Measurements from ENCODE around the gene PTK7.

PTK7 gene

DNA sequence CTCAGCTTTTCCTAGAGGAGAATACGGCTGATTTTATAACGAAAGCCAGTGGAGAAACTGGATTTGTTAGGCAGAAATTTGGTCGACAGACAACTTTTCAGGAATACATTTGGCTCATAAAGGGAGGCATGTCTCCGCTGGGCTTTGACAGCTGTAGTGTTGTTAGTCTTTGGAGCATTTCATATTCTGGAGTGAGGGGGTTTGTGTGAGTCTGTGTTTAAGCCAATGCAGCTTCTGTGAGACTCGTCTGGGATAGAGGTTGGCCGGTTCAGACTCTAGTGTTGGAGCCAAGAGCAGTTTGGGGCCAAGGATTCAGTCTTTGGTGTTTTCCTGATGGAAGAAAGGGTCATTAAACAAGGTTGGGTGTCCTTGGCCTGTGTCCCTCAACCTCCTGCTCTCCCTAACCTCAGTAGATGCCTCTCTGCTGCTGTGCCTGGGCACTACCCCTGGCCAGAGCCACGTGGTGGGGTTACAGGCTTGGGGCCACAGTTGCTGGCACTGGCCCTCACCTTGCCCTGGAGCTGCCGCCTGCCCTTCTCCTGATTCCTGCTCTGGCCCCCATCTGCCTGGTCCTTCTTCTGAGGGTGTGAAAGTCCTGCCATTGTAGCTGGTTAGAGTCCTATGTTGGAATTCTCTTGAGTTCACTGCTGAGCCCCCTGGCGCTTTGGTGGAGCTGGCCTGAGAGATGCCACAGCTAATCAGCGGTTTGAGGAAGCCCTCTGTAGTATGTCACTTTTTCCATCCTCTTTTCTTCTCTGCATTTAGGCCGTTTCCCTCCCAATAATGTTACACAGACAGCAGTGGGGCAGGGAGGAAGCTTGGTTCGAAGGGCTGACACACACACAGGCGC lies 6.9 kb downstream of the PTK7 start:
- no peak for DNase-seq (ENCODE audit: low read depth in 1 of 2, low spot score in 1 of 2)

DNA sequence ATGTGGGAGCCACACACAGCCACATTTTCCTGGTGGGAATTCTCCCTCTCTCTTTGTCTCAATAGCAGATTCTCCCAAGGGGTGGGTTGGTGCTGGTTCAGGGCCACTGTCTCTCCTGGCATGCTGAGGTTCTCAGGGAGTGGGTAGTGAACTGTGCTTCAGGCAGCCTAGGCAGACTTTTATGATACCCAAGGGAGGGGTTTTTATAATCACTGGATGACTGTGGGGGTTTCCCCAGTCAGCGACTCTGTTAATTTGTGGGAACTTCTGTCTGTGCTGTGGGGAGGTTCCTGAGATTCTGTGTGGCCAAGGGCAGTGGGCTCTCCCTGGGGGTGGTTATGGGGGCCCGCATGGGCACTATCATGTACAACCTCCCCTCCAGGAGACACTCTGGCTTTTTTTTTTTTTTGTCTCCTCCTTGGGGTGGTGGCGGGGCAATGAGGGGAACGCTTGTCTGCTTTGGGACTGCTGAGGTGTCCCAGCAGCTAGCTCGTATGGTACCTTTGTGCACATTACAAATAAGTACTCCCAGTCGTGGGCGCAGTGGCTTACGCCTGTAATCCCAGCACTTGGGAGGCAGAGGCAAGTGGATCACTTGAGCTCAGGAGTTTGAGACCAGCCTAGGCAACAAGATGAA lies 10.0 kb downstream of the PTK7 start:
- DNase-seq (ENCODE audit: low read depth in 1 of 2, low spot score in 1 of 2) = no peak

DNA sequence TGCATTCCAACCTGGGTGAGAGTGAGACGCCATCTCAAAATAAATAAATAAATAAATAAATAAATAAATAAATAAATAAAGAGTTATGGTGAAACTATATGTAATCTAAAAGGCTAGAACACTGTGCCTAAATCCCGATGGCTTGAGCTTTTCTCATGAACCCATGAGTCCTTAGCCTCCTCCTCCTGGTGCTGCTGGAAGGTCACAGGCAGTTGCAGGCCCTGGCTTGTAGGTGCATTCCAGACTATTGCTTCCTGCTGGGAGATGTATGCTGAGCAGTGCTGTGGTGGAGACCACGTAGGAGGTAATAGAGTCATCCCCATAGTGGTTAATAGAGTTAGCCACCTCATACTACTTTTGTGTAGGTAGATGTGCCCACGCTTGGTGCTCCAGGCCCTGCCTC lies 12.5 kb downstream of the PTK7 start:
- no peak for DNase-seq (ENCODE audit: low read depth in 1 of 2, low spot score in 1 of 2)

DNA sequence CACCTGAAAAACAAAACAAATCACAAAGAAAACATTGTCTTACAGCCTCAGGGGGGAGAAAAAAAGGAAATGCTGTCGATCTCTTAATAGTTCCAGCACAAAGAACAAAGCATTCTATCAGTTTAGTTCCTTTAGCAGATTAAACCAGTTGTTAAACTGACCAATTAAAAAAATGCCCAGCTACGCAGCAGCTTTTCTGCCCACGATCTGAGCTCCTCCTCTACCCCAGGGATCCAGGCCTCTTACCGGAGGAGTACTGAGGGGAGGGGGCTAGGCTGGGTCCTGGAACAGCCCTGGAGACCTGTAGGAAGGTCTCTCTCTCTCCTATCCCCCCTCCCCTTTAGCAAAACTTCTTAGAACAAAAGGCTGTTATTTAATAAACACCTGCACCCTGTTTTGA lies 13.4 kb downstream of the PTK7 start:
- DNase-seq (ENCODE audit: low read depth in 1 of 2, low spot score in 1 of 2) = no peak

DNA sequence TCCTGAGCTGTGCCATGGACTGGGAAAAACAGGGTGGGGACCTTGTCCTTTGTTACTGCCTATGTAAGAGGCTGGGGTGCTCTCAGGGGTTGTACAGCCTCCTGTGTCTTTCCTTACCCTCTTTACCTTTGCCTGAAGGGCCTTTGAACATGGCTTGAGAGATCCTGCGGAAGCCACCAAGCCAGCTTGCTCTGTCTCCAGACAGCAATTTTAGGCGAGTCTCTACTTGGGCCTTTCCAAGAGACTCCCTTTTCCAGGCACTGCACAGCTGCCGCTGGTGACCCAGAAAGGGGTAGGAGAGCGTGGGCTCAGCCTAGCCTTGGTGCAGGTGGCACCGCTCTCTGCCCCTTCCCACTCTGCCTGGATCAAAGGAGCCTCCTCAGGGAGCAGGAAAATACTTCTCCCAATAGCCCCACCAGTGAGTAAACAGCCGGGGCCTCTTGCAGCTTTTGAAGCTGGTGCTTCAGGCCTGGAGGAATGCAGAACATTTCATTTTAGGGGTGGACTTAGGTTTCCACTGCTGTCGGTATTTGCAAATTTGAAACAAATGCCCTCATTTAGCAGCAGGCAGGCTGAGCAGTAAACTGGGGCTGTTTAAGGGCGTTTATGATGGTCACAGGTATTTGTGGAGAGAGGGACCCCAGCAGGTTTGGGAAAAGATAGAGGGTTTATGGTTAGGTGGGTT lies 13.9 kb downstream of the PTK7 start:
- no peak for DNase-seq (ENCODE audit: low read depth in 1 of 2, low spot score in 1 of 2)

DNA sequence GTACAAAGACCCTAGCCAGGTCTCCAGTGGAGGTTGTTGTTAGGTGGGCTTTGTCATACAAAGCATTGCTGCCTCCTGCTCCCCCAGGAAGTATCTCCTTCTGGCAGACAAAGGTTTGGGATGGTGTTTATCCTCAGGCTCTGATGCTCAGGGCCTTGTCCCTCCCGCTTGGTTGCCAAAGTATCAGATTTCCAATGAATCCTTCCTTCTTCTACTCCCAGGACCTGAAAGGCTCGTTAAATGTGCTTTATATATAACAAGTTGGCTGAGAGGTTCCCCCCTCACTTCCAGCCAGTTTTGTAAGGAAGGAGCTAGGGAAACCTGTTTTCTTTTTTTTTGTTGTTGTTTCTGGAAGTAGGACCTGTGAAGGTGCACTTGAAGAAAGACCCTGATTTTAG lies 14.4 kb downstream of the PTK7 start:
- DNase-seq (ENCODE audit: low read depth in 1 of 2, low spot score in 1 of 2) = no peak

DNA sequence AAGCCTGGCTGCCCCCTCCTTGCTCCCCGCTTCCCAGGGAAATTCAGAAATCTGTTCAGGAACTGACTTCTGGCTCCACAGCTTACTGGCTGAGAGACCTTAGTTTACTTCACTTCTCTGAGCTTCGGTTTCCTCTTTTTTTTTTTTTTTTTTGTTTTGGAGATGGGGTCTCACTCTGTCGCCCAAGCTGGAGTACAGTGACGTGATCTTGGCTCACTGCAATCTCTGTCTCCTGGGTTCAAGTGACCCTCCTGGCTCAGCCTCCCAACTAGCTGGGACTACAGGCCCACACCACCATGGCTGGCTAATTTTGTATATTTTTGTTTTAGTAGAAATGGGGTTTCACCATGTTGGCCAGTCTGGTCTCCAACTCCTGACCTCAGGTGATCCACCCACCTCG lies 14.9 kb downstream of the PTK7 start:
- DNase-seq (ENCODE audit: low read depth in 1 of 2, low spot score in 1 of 2) = no peak

DNA sequence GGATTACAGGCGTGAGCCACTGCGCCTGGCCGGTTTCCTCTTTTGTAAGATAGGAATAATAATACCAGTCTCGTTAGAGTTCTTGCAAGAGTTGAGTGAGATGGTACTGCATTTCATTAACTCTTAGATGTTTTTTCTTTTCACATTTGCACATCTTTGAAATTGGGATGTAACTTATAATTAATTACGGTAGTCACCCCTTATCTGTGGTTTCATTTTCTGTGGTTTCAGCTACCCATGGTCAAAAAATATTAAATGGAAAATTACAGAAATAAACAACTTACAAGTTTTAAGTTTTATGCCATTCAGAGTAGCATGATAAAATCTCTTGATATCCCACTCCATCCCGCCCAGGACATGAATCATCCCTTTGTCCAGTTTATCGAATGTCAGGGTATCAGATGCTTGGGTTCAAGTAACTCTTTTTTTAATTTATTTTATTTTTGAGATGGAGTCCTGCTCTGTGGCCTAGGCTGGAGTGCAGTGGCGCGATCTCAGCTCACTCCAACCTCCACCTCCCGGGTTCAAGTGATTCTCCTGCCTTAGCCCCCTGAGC lies 15.4 kb downstream of the PTK7 start:
- no peak for DNase-seq (ENCODE audit: low read depth in 1 of 2, low spot score in 1 of 2)

DNA sequence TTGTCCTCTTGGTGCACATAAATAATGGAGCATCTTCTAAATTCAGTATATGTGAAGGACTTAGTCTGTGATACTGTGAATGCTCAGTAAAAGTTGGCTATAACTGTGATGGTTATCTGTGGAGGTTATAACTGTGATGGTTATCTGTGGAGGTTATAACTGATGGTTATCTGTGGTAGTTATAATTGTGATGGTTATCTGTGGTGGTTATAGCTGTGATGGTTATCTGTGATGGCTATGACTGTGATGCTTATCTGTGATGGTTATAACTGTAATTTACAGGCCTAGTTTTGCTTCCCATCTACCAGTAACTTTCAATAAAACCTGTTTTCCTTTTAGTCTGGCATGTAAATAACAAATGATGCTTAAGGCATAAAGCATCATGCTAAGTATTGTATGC lies 16.5 kb downstream of the PTK7 start:
- DNase-seq (ENCODE audit: low read depth in 1 of 2, low spot score in 1 of 2) = no peak

DNA sequence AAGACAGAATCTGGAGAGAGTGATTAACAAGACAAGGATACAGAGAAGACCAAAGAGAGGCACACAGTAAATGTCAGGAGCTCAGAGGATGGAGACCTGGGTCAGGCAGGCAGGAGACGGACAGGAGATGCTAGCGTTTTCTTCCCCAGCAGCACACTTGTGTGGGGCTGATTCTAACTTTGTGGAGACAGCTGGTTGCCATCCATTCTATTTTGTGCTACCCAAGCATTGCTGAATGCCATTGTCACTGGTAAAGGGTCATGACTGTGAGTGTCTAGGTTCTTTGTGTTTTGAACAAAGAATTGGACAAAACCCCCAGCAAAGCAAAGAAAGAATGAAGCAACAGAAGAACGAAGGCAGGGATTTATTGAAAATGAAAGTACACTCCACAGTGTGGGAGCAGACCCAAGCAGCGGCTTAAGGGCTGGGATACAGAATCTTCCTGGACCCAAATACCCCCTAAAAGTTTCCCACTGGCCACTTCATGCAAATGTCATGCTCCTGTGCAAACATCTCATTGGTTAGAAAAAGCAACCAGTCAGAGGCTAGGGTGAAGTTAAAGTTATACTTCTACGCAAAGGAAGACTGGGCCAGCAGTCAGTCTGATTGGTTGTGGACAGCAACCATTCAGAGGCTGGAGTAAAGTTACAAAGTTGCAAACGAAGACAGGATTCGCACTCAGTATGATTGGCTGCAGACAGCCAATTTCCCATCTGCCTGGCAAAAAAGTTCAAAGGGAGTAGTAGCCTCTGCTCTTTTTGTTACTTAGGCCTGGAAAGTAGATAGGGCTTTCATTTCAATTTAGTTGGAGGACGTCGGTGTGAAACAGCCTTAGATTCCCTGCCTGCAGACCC lies 17.5 kb downstream of the PTK7 start:
- DNase-seq (ENCODE audit: low read depth in 1 of 2, low spot score in 1 of 2) = no peak

DNA sequence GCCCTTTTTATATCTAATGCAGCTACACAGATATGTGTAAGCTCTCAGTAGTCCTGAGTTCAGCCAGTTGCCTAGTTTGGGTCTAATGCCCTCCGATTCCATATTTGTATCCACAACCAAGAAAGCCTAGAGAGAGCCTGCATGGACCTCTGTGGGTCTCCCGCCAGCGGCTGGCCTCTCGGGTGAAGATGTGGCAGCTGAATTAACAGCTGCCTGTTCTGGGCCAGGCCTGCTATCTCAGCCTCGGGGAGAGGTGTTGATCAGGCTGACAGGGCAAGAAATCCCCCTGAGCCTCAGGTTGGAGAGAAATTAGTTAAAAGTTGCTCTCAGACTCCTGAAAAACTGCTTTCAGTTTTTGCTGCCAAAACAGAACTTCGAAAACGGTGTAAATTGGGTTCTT lies 19.8 kb downstream of the PTK7 start:
- DNase-seq (ENCODE audit: low read depth in 1 of 2, low spot score in 1 of 2) = no peak

DNA sequence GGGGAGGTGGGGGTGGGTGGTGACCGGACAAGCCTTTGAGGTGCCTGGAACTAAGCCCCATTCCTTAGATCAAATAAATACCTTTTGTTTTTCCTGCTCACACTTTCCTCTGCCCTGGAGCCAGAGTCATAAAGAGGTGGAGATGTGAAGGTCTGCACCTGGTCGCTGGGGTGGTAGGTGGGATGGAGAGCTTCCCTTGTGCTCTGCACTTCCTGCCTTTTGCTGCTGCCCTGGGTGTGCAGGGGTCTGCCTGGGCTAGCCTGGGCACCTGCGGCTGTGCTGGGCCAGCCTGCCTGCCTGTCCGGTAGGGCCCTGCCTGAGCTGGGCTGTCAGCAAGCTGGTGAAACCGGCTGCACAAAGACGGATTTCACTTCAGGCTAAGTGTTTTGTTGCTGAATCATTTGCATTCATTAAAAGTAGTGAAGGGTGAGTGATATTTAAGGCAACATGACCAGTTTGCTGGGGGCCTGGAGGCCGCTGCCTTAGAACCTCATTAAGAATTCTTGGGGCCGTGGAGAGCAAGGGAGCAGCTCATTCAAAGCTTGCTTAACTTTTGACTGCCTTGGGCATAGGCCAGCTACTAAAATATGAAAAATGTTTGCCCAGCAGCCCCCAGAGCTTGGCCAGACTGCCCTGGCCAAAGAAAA lies 20.5 kb downstream of the PTK7 start:
- no peak for DNase-seq (ENCODE audit: low read depth in 1 of 2, low spot score in 1 of 2)

DNA sequence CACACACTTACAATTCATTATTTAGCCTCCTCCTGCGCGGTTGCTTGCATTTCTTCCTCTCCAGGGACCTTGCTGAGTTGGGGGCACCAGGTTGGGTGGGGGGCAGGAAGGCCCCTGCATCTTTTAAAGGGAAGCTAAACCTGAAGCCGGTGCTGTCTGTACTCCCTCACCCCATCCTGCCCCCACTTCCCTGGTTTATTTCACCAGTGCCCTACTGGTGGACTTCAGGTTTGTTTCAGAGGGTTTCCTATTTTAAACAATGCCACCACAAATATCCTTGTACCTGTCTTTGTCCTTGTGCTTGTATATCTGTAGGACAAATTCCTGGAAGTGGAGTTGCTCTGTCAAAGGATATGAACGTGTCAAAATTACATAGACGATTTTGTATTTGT lies 21.0 kb downstream of the PTK7 start:
- DNase-seq (ENCODE audit: low read depth in 1 of 2, low spot score in 1 of 2) = no peak

DNA sequence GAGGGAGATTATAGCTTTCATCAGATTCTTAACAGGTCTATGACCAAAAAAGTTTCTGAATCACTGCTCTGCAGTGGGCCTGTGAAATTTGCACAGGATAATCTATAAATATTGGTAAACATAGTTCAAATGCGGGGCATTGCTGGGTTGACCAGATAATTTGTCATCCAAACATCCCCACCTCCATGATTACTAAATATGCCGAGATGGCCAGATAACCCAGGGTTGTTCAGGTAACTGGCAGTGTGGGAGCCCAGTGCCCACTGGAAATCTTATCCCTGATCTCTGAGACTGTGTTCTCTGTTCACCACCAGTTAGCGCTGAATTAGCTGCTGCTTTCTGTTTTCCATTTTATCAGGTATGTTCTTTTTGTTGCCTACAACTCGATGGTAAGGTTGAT lies 21.4 kb downstream of the PTK7 start:
- no peak for DNase-seq (ENCODE audit: low read depth in 1 of 2, low spot score in 1 of 2)

DNA sequence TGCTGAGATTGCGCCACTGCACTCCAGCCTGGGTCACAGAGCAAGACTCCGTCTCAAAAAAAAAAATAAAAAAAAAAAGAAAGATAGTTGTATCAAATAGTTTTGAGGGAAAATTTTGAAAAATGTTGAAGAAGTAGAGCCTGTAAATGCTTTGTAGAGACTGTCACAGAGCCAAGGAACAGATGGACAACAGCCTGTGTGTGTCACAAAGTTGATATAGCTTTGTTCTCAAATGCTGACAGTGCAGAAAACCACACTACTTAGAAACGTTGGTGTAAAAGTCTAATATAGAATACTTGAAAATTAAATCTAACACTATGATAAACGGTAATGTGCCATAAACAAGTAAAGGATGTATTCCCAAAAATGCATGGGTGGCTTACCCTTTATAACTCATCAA lies 25.4 kb downstream of the PTK7 start:
- no peak for DNase-seq (ENCODE audit: low read depth in 1 of 2, low spot score in 1 of 2)

DNA sequence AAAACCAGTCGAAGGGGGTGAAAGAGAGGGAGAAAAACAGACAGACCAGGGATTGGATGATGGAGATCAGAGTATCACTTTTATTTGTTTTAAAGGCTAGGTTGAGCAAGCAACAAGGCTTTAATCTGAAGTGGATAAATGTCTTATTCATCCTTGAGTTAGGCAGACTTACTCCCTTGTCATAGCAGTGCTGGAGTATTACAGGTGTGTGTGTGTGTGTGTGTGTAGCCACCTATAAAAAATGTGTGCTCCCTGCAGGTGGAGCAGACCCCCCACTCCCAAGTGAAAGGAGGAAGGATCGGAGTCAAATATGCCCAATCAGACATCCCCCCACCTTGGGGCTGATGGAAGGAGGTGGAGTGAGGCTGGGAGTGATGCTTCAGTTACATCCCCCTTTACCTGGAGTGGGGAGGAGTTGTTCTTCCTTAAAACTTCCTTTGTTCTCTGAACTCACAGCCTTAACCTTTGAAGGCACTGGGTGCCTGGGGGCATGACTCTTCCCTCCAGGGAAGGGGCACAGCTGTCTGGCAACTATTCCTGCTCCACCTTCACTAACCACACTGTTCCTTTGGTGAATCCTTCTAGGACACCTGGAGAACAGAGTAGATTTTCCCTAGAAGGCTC lies 27.3 kb downstream of the PTK7 start:
- DNase-seq (ENCODE audit: low read depth in 1 of 2, low spot score in 1 of 2) = no peak

DNA sequence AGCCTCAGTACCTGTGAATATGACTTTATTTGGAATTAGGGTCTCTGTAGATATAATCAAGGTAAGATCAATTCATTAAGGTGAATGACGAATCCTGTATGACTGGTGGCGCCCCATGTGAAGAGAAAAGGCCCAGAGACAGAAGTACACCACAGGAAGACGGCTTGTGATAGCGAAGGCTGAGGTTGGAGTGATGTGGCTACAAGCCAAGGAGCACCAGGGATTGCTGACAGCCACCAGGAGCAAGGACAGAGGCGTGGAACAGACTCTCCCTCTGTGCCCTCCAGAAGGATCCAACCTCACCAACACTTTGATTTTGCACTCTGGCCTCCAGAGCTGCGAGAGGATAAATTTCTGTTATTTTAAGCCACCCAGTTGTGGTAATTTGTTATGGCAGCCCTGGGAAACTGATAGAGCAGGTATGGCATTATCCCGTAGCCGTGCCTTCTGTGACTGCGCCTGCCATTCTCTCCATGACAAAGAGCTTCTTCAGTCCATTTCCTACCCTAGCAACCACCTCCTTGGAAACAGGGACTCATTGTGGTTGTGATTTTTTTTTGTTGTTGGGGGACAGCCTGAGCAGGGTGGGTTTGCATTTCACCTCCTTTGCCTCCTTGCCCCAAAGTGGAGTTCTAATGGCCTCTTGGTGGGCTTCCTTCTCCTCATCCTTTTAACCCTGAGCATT lies 29.6 kb downstream of the PTK7 start:
- no peak for DNase-seq (ENCODE audit: low read depth in 1 of 2, low spot score in 1 of 2)

DNA sequence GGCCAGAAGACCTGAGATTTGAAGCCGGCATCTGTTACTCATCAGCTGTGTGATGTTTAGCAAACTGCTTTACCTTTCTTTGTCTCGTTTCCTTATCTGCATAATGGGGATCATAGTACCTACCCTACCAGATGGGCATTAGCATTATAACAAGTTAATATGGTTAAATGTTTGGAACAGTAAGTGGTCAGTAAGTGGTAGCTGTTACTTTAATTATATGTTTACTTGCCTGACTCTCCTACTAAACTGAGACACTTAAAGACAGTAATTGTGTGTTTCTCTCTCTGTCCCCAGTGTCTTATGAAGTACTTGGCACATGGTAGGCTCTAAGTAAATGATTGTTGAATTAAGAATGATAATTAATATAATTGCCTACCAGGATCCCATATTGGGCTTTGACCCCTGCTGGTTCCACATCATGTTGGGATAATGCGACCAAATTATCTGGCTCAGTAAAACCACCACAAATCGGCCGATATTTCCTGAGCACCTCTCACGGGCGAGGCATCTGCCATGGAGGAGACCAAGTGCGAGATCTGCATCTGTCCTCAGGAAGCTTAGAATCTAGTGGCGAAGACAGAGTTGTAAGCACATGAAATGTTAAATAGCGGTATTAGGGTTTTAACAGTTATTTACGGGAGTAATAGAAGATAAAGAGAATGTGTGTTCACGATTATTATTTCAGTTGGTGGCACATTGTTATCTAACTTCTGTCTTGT lies 31.4 kb downstream of the PTK7 start:
- no peak for DNase-seq (ENCODE audit: low read depth in 1 of 2, low spot score in 1 of 2)

Measured in stimulated activated CD4-positive, alpha-beta T cell treated with anti-CD3 and anti-CD28 coated beads, Interleukin-15, amount 100 ng/mL, for 1 hour (primary cell).